IMR-90 (cell line): ENCODE results near the gene COX4I1.

Experiments
- BHLHE40 ChIP-seq: fragments of 150-350 bp; IDR thresholded peaks from 2 replicates; pipeline ENCODE4 v1.6.1; 2016; ENCODE audit warnings: mild to moderate bottlenecking, low read depth, low read length
- CEBPB ChIP-seq: IDR thresholded peaks from 2 replicates; pipeline ENCODE4 v1.6.1; 2012; ENCODE audit warnings: low read depth, low read length, improper control_type of control experiment
- CTCF ChIP-seq: conservative IDR thresholded peaks from 2 replicates; pipeline ENCODE4 v1.5.1; 2012; ENCODE audit warnings: mild to moderate bottlenecking, low read depth, low read length, improper control_type of control experiment
- FOS ChIP-seq: fragments of 150-350 bp; IDR thresholded peaks from 2 replicates; pipeline ENCODE4 v1.6.1; 2016; ENCODE audit warnings: low read depth, low read length
- MXI1 ChIP-seq: IDR thresholded peaks from 2 replicates; pipeline ENCODE4 v1.6.1; 2012; ENCODE audit warnings: low read depth, mild to moderate bottlenecking, low read length, moderate library complexity, borderline replicate concordance
- NFE2L2 ChIP-seq: fragments of 150-350 bp; IDR thresholded peaks from 2 replicates; pipeline ENCODE4 v1.6.1; 2016; ENCODE audit warnings: low read depth, mild to moderate bottlenecking, low read length
- POLR2A ChIP-seq: IDR thresholded peaks from 2 replicates; pipeline ENCODE4 v1.6.1; 2012; ENCODE audit warnings: mild to moderate bottlenecking, low read depth, low read length
- RAD21 ChIP-seq: IDR thresholded peaks from 2 replicates; pipeline ENCODE4 v1.6.1; 2012; ENCODE audit warnings: low read length, improper control_type of control experiment
- RFX5 ChIP-seq: IDR thresholded peaks from 2 replicates; pipeline ENCODE4 v1.8.0; 2012; ENCODE audit warnings: low read depth, mild to moderate bottlenecking, low read length, moderate library complexity
- SMC3 ChIP-seq: fragments of 150-350 bp; IDR thresholded peaks from 2 replicates; pipeline ENCODE4 v1.6.1; 2016; ENCODE audit warnings: low read depth, mild to moderate bottlenecking, antibody characterized with exemption, low read length, moderate library complexity
- USF2 ChIP-seq: fragments of 150-350 bp; IDR thresholded peaks from 2 replicates; pipeline ENCODE4 v1.6.1; 2017; ENCODE audit warnings: mild to moderate bottlenecking, antibody characterized with exemption, low read length, low read depth
- TF ChIP-seq, protein P1 (sequence below): fragments of 150-350 bp; IDR thresholded peaks from 2 replicates; pipeline ENCODE4 v1.6.1; 2016; ENCODE audit warnings: low read depth, mild to moderate bottlenecking, low read length, moderate library complexity, borderline replicate concordance

- TF ChIP-seq RAD21 (no peak), RFX5 (no peak), POLR2A (no peak), CTCF (no peak), SMC3 (no peak), USF2 (no peak), BHLHE40 (no peak), CEBPB (no peak), FOS (no peak), NFE2L2 (no peak), MXI1 (no peak)
- TF ChIP-seq, protein P1, sequence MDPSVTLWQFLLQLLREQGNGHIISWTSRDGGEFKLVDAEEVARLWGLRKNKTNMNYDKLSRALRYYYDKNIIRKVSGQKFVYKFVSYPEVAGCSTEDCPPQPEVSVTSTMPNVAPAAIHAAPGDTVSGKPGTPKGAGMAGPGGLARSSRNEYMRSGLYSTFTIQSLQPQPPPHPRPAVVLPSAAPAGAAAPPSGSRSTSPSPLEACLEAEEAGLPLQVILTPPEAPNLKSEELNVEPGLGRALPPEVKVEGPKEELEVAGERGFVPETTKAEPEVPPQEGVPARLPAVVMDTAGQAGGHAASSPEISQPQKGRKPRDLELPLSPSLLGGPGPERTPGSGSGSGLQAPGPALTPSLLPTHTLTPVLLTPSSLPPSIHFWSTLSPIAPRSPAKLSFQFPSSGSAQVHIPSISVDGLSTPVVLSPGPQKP: no peak
Measured at GRCh38 chr16:85796152-85796551, 3.3 kb upstream of the COX4I1 start.
